ENCODE data around the gene AIF1L.

Gene AIF1L

DNA sequence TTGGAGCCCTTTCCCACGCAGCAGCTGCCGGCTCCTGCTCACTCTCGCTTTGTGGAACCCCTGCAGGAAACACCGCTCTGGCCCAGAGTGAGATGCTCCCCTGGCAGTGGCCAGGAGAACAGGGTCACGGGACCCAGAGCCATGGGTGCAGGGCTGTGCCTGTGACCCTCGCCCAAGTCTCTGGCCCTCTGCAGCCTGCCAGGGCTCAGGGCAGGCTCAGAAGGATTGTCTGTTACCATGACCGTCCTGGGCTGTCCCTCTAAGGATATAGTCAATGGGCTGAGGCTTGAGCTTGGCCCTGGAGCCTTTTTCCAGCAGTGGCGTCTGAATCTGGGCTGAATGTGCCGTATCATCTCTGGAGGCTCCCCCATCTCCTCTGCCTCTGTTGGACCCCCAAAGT lies 28.7 kb upstream of the AIF1L start:
- no peak for DNase-seq (ENCODE audit: low spot score)
- Histone ChIP-seq H3K27ac (no peak overlapping the region), H3K4me3 (no peak overlapping the region)
- TF ChIP-seq, protein P1, sequence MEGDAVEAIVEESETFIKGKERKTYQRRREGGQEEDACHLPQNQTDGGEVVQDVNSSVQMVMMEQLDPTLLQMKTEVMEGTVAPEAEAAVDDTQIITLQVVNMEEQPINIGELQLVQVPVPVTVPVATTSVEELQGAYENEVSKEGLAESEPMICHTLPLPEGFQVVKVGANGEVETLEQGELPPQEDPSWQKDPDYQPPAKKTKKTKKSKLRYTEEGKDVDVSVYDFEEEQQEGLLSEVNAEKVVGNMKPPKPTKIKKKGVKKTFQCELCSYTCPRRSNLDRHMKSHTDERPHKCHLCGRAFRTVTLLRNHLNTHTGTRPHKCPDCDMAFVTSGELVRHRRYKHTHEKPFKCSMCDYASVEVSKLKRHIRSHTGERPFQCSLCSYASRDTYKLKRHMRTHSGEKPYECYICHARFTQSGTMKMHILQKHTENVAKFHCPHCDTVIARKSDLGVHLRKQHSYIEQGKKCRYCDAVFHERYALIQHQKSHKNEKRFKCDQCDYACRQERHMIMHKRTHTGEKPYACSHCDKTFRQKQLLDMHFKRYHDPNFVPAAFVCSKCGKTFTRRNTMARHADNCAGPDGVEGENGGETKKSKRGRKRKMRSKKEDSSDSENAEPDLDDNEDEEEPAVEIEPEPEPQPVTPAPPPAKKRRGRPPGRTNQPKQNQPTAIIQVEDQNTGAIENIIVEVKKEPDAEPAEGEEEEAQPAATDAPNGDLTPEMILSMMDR (IDR thresholded peaks at IDR 0.05): no peak

DNA sequence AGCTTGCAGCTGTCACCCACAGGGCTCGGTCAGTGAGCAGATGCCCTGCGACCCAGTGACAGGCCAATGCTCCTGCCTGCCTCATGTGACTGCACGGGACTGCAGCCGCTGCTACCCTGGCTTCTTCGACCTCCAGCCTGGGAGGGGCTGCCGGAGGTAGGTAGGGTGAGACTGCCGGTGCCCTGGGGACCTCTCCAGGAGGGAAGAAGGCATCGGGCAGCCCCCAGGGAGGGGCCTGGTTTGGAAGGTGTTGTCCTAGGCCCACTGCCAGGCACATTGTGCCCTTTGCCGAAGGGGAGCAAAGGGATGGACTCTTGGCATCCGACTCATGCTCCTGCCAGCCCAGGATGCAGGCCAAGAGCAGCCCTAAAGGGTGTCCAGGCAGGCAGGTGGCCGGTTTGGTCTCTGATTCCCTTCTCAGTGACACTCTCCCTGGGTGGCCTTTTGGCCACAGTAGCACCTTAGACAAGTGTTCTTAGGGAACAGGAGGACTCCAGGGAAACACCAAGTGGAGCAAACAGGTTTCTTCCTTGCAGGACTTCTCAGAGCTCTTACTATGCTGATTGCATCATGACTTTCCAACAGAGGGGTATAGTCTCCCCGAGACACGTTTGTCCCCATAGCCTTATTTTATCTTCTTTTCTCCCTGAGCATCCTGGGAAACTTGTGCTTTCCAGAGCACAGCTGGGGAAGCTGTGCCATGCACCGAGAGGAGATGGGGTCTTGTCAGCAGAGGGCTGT lies 28.1 kb upstream of the AIF1L start:
- Histone ChIP-seq H3K27ac (no peak overlapping the region), H3K4me3 (no peak overlapping the region)
- TF ChIP-seq, protein P1 (IDR thresholded peaks at IDR 0.05): no peak
- DNase-seq (ENCODE audit: low spot score): no peak

DNA sequence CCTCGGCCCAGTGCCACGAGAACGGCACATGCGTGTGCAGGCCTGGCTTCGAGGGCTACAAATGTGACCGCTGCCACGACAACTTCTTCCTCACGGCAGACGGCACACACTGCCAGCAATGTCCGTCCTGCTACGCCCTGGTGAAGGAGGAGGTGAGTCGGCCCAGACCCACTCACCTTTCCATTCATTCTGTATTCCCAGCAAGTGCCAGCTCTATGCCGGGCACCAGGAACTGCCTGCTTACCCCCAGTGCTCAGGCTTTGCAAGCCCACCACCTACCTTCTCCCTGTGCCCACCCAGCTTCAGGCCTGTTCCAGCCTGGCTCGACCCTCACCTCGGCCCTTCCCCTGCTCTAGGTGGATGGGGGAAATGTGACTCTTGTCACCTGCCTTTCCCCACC lies 26.6 kb upstream of the AIF1L start:
- TF ChIP-seq, protein P1 (IDR thresholded peaks at IDR 0.05): no peak
- Histone ChIP-seq H3K27ac (no peak overlapping the region), H3K4me3 (no peak overlapping the region)
- no peak for DNase-seq (ENCODE audit: low spot score)

DNA sequence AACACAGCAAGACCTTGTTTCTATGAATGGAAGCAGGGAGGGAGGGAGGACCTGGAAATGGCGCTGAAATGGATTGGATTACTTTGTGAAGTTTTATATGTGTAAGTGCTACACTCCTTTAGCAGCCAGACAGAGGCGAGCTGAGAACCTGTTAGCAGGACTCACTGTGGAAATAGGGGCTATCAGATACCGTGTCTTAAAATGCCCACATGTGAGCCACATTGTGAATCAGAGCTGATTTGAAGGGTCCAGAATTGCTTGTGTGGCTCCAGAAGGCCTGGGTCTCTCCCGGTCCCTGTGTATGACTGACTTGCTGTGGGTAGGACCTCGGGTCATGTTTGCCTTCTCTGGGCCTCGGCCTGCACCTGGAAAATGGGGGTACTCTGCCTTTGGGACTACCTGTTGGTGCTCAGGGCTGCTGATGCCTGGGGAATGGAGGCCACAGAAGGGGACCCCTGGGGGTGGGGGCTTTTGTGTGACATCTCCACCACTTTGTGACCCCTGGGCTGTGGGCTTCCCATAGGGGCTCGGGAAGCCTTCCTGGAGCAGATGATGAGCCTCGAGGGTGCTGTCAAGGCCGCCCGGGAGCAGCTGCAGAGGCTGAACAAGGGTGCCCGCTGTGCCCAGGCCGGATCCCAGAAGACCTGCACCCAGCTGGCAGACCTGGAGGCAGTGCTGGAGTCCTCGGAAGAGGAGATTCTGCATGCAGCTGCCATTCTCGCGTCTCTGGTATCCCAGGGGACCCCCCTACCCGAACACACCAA lies 24.0 kb upstream of the AIF1L start:
- Histone ChIP-seq H3K27ac (no peak overlapping the region), H3K4me3 (no peak overlapping the region)
- TF ChIP-seq, protein P1 (IDR thresholded peaks at IDR 0.05): no peak
- DNase-seq (ENCODE audit: low spot score): no peak

- DNase-seq (ENCODE audit: low spot score): no peak
- TF ChIP-seq, protein P1 (IDR thresholded peaks at IDR 0.05): no peak
- no peak overlapping the region for H3K27ac ChIP-seq
- H3K4me3 ChIP-seq: no peak overlapping the region
These were observed 23.5 kb upstream of the AIF1L start for GRCh38 chr9:131072871-131073237.

DNA sequence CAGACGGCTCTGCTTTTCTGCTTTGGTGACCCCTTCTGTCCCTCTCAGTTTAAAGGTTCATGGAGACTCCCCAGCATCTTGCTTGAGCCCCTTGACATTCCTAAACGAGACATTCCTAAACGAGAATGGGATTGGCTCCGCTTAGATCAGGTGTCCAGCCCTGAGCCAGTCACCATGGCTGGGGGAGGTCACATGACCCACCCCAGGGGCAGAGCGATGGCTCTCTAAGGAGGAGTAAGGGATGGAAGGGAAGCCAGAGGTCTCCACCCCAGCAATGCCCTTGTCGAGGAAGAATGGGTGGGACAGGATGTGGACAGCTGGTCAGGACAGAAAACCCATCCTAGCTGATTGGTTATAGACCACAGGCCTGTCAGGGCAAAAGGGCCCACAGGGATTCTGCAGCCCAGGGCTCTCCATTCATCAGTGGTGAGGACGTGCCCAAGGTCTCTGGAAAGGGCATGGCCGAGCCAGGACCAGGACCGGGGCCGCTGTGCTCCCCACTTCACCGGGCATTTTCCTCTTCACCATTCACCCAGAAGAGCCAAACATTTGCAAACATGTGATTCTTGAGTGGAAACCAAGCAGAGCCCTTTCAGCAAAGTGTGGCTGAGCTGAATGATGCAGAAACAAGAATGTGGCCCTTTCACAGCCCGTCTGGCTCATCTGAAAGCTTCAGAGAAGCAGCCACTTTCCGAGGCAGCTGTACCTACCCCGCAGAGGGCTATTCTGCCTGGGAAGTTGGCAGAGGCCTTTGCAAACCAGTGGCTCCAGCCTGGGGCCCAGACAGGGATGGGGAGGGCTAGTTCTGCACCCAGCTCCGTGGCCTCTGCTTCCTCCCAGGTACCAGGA lies 19.8 kb upstream of the AIF1L start:
- Histone ChIP-seq H3K4me3 (no peak overlapping the region), H3K27ac (no peak overlapping the region)
- DNase-seq (ENCODE audit: low spot score): no peak
- TF ChIP-seq, protein P1 (IDR thresholded peaks at IDR 0.05): no peak

Measured in coronary artery (tissue), 2 donors.